ENCODE measurements around the gene FHOD3. TPM values are rescaled to one million over a fixed set of nuclear protein-coding genes. Genes with fewer than 3 reads are reported as not detected.

The FHOD3 gene
- total RNA-seq, 1 experiment from 2014 or later = 0.34 TPM

GRCh38 chr18:36693931-36694620 is 396.6 kb downstream of the FHOD3 start:
- no peaks in the 10 kb centered on the region for H3K4me1 ChIP-seq (ENCODE audit: insufficient read depth, low read length, poor library complexity, severe bottlenecking)
- H3K27me3 ChIP-seq (replicated peaks; ENCODE audit: insufficient read depth, low read depth, low read length, poor library complexity) = peaks cover 56% of the 10 kb centered on the region
- no peak overlapping the region for H3K27ac ChIP-seq (ENCODE audit: low read depth, low read length, poor library complexity, severe bottlenecking)
- H3K4me3 ChIP-seq (ENCODE audit: low read depth, low read length, poor library complexity, severe bottlenecking) = no peak overlapping the region
- ChIA-PET POLR2A (ENCODE audit: low non-redundant PET) (no interaction called here), CTCF (no interaction called here)
- no peaks in the 10 kb centered on the region for H3K36me3 ChIP-seq (ENCODE audit: insufficient read depth, low read length, poor library complexity, severe bottlenecking)
- BruUV-seq (replicated peaks) = no TSS peak
- DNase-seq (ENCODE audit: low spot score) = no peak
- H3K9me3 ChIP-seq (ENCODE audit: low read depth, low read length, poor library complexity, severe bottlenecking) = no peaks in the 10 kb centered on the region
- no peak for TF ChIP-seq EZH2 (IDR thresholded peaks at IDR 0.05; ENCODE audit: borderline replicate concordance, low read depth, low read length, poor library complexity, severe bottlenecking)
- no peak for TF ChIP-seq CTCF (conservative IDR thresholded peaks at IDR 0.05; ENCODE audit: low read depth, low read length)
- intact Hi-C loops (cut with micrococcal nuclease; ENCODE audit: unreplicated experiment) = loop anchor here (10.0 kb wide), 1 partner anchor 489 kb away; no protein-coding TSS in a partner anchor

- ChIA-PET POLR2A (ENCODE audit: low non-redundant PET) (no interaction called here), CTCF (no interaction called here)
- intact Hi-C loops (cut with micrococcal nuclease; ENCODE audit: unreplicated experiment) = loop anchor here (10.0 kb wide), 1 partner anchor 491 kb away; no protein-coding TSS in a partner anchor
- Histone ChIP-seq H3K36me3 (ENCODE audit: insufficient read depth, low read length, poor library complexity, severe bottlenecking) (no peaks in the 10 kb centered on the region), H3K9me3 (ENCODE audit: low read depth, low read length, poor library complexity, severe bottlenecking) (no peaks in the 10 kb centered on the region), H3K27ac (ENCODE audit: low read depth, low read length, poor library complexity, severe bottlenecking) (no peak overlapping the region), H3K4me3 (ENCODE audit: low read depth, low read length, poor library complexity, severe bottlenecking) (no peak overlapping the region), H3K4me1 (ENCODE audit: insufficient read depth, low read length, poor library complexity, severe bottlenecking) (no peaks in the 10 kb centered on the region), H3K27me3 (replicated peaks; ENCODE audit: insufficient read depth, low read depth, low read length, poor library complexity) (peaks cover 41% of the 10 kb centered on the region)
- no TSS peak for BruUV-seq (replicated peaks)
- TF ChIP-seq EZH2 (IDR thresholded peaks at IDR 0.05; ENCODE audit: borderline replicate concordance, low read depth, low read length, poor library complexity, severe bottlenecking) (no peak), CTCF (conservative IDR thresholded peaks at IDR 0.05; ENCODE audit: low read depth, low read length) (no peak)
- DNase-seq (ENCODE audit: low spot score) = no peak
Measured at GRCh38 chr18:36695806-36696205, 398.3 kb downstream of the FHOD3 start.

GRCh38 chr18:36697905-36698304 is 400.4 kb downstream of the FHOD3 start:
- no TSS peak for BruUV-seq (replicated peaks)
- Histone ChIP-seq H3K27ac (ENCODE audit: low read depth, low read length, poor library complexity, severe bottlenecking) (no peak overlapping the region), H3K9me3 (ENCODE audit: low read depth, low read length, poor library complexity, severe bottlenecking) (no peaks in the 10 kb centered on the region), H3K4me3 (ENCODE audit: low read depth, low read length, poor library complexity, severe bottlenecking) (no peak overlapping the region), H3K36me3 (ENCODE audit: insufficient read depth, low read length, poor library complexity, severe bottlenecking) (no peaks in the 10 kb centered on the region), H3K4me1 (ENCODE audit: insufficient read depth, low read length, poor library complexity, severe bottlenecking) (no peaks in the 10 kb centered on the region), H3K27me3 (replicated peaks; ENCODE audit: insufficient read depth, low read depth, low read length, poor library complexity) (peaks cover 39% of the 10 kb centered on the region)
- TF ChIP-seq CTCF (conservative IDR thresholded peaks at IDR 0.05; ENCODE audit: low read depth, low read length) = no peak
- TF ChIP-seq EZH2 (IDR thresholded peaks at IDR 0.05; ENCODE audit: borderline replicate concordance, low read depth, low read length, poor library complexity, severe bottlenecking) = no peak
- ChIA-PET CTCF (no interaction called here), POLR2A (ENCODE audit: low non-redundant PET) (no interaction called here)
- DNase-seq (ENCODE audit: low spot score) = no peak
- intact Hi-C loops (cut with micrococcal nuclease; ENCODE audit: unreplicated experiment) = loop anchor here (10.0 kb wide), 1 partner anchor 493 kb away; no protein-coding TSS in a partner anchor

All from A673 (cell line).